WTC11 (cell line): Measurements from ENCODE around the gene ARAP1.

ENCODE experiments used
- ETV6 ChIP-seq: sonication (generic); formaldehyde crosslinking; IDR thresholded peaks from 2 replicates; pipeline ENCODE4 v1.8.1; 2022; ENCODE audit warnings: mild to moderate bottlenecking, missing genetic modification reagents
- ZBTB21 ChIP-seq: sonication (generic); formaldehyde crosslinking; IDR thresholded peaks from 2 replicates; pipeline ENCODE4 v1.8.1; 2023; ENCODE audit warnings: mild to moderate bottlenecking, missing genetic modification reagents, borderline replicate concordance
- TF ChIP-seq, protein P1 (sequence below): fragments of 250-450 bp; sonication (Bioruptor Pico); IDR thresholded peaks from 2 replicates; pipeline ENCODE4 v1.8.0; 2021; ENCODE audit warnings: mild to moderate bottlenecking
- TF ChIP-seq, protein P2 (sequence below): fragments of 200-600 bp; IDR thresholded peaks from 2 replicates; pipeline ENCODE4 v1.8.0; 2022; ENCODE audit warnings: antibody characterized with exemption
- TF ChIP-seq, protein P3 (sequence below): sonication (generic); formaldehyde crosslinking; conservative IDR thresholded peaks from 2 replicates; pipeline ENCODE4 v1.8.1; 2022; ENCODE audit warnings: mild to moderate bottlenecking, missing genetic modification reagents
- TF ChIP-seq, protein P4 (sequence below): sonication (generic); formaldehyde crosslinking; IDR thresholded peaks from 2 replicates; pipeline ENCODE4 v1.8.0; 2022; ENCODE audit warnings: mild to moderate bottlenecking, missing genetic modification reagents

DNA sequence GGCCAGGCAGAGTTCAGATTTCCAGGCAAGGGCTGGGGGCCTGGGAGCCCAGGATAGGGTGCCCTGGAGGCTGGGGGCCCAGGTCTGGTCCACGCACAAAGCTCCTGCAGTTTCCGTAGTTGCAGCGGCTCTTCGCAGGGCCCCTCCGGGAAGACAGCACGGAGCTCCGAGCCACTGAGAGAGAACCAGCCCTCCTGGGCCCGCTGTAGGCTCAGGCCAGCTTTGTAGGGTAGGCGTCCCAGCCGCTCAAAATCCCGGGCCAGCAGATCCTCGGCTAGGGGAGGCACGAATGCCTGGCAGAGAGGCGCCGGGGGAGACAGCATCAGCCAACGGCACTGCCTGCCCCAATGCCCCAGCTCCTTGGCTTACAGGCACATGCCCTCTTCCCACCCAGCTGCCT, 54.4 kb downstream of the ARAP1 start:
- TF ChIP-seq, protein P1, sequence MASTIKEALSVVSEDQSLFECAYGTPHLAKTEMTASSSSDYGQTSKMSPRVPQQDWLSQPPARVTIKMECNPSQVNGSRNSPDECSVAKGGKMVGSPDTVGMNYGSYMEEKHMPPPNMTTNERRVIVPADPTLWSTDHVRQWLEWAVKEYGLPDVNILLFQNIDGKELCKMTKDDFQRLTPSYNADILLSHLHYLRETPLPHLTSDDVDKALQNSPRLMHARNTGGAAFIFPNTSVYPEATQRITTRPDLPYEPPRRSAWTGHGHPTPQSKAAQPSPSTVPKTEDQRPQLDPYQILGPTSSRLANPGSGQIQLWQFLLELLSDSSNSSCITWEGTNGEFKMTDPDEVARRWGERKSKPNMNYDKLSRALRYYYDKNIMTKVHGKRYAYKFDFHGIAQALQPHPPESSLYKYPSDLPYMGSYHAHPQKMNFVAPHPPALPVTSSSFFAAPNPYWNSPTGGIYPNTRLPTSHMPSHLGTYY (CRISPR knock-in tag) = no peak
- TF ChIP-seq ZBTB21 (CRISPR knock-in tag) (no peak), ETV6 (CRISPR knock-in tag) (no peak)
- TF ChIP-seq, protein P2, sequence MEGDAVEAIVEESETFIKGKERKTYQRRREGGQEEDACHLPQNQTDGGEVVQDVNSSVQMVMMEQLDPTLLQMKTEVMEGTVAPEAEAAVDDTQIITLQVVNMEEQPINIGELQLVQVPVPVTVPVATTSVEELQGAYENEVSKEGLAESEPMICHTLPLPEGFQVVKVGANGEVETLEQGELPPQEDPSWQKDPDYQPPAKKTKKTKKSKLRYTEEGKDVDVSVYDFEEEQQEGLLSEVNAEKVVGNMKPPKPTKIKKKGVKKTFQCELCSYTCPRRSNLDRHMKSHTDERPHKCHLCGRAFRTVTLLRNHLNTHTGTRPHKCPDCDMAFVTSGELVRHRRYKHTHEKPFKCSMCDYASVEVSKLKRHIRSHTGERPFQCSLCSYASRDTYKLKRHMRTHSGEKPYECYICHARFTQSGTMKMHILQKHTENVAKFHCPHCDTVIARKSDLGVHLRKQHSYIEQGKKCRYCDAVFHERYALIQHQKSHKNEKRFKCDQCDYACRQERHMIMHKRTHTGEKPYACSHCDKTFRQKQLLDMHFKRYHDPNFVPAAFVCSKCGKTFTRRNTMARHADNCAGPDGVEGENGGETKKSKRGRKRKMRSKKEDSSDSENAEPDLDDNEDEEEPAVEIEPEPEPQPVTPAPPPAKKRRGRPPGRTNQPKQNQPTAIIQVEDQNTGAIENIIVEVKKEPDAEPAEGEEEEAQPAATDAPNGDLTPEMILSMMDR = no peak
- TF ChIP-seq, protein P3, sequence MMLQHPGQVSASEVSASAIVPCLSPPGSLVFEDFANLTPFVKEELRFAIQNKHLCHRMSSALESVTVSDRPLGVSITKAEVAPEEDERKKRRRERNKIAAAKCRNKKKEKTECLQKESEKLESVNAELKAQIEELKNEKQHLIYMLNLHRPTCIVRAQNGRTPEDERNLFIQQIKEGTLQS (CRISPR knock-in tag) = no peak
- TF ChIP-seq, protein P4, sequence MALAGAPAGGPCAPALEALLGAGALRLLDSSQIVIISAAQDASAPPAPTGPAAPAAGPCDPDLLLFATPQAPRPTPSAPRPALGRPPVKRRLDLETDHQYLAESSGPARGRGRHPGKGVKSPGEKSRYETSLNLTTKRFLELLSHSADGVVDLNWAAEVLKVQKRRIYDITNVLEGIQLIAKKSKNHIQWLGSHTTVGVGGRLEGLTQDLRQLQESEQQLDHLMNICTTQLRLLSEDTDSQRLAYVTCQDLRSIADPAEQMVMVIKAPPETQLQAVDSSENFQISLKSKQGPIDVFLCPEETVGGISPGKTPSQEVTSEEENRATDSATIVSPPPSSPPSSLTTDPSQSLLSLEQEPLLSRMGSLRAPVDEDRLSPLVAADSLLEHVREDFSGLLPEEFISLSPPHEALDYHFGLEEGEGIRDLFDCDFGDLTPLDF (CRISPR knock-in tag) = no peak
